Esophagus squamous epithelium (tissue), 4 donors: ENCODE data around the gene COG5.

ENCODE experiments used
- POLR2A ChIP-seq, 4 donors: fragments of 450-650 bp; IDR thresholded peaks; one replicate each; pipeline ENCODE4 v1.6.1; 2017; ENCODE audit warnings: antibody characterized with exemption in 4 of 4, mild to moderate bottlenecking in 4 of 4, moderate library complexity in 3 of 4
- TF ChIP-seq, protein P1 (sequence below), 6 experiments: fragments of 450-650 bp in 4 of 6; fragments of 200-600 bp in 2 of 6; sonication (generic) in 2 of 6; IDR thresholded peaks; one replicate each; pipeline ENCODE4 v1.5.1; 2016 to 2019; ENCODE audit warnings: antibody characterized with exemption in 6 of 6, mild to moderate bottlenecking in 4 of 6, moderate library complexity in 4 of 6

DNA sequence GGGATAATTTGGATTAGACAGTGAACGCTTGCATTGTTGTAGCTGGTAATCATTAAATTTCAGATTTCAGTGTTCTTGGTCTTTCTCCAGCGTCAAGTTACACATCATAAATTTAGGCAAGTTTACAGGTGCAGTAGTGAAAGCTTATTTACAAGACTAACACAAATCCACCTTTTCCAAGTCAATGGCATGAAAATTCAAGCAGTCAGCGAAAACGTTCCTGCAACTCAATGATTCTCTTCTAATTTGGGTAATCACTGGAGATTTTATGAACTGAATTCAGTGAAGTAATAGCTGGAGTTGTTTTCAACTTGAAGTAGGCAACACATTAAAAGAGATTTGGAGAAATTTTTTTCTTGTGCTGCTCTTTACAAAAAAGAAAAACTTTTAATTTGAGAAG lies 34.2 kb upstream of the COG5 start:
- TF ChIP-seq, protein P1, sequence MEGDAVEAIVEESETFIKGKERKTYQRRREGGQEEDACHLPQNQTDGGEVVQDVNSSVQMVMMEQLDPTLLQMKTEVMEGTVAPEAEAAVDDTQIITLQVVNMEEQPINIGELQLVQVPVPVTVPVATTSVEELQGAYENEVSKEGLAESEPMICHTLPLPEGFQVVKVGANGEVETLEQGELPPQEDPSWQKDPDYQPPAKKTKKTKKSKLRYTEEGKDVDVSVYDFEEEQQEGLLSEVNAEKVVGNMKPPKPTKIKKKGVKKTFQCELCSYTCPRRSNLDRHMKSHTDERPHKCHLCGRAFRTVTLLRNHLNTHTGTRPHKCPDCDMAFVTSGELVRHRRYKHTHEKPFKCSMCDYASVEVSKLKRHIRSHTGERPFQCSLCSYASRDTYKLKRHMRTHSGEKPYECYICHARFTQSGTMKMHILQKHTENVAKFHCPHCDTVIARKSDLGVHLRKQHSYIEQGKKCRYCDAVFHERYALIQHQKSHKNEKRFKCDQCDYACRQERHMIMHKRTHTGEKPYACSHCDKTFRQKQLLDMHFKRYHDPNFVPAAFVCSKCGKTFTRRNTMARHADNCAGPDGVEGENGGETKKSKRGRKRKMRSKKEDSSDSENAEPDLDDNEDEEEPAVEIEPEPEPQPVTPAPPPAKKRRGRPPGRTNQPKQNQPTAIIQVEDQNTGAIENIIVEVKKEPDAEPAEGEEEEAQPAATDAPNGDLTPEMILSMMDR (IDR thresholded peaks at IDR 0.05), result no peak
- no peak for TF ChIP-seq POLR2A (IDR thresholded peaks at IDR 0.05)
